ENCODE measurements around the gene PIK3IP1. TPM values are rescaled to one million over a fixed set of nuclear protein-coding genes. Genes with fewer than 3 reads are reported as not detected.

PIK3IP1 gene
- polyA plus RNA-seq, 1 donor from 2014 or later: 88.7 TPM

GRCh38 chr22:31278626-31279326, 13.5 kb downstream of the PIK3IP1 start:
- Mint-ChIP-seq H3K27me3 (no peaks in the 10 kb centered on the region), H3K4me3 (peak overlapping the region in 1 of 4 donors; percentile 43), H3K4me1 (peaks cover 0 to 8% (median 4%) of the 10 kb centered on the region in 3 donors), H3K27ac (peak overlapping the region; percentile 19 to 87 (median 63)), H3K36me3 (peaks cover 6% of the 10 kb centered on the region), H3K9me3 (no peaks in the 10 kb centered on the region)

- no peaks in the 10 kb centered on the region for H3K27me3 Mint-ChIP-seq
- H3K4me1 Mint-ChIP-seq: peaks cover 0 to 8% (median 4%) of the 10 kb centered on the region in 3 donors
- H3K4me3 Mint-ChIP-seq: peak overlapping the region in 1 of 4 donors; percentile 43
- H3K9me3 Mint-ChIP-seq: no peaks in the 10 kb centered on the region
- H3K36me3 Mint-ChIP-seq: peaks cover 6% of the 10 kb centered on the region
- peak overlapping the region; percentile 19 to 63 (median 63) for H3K27ac Mint-ChIP-seq
Measured at GRCh38 chr22:31278151-31278621, 14.1 kb downstream of the PIK3IP1 start.

GRCh38 chr22:31277741-31278140, 14.5 kb downstream of the PIK3IP1 start:
- Mint-ChIP-seq H3K9me3 (no peaks in the 10 kb centered on the region), H3K27me3 (no peaks in the 10 kb centered on the region), H3K36me3 (peaks cover 4% of the 10 kb centered on the region), H3K4me1 (peaks cover 0 to 8% (median 4%) of the 10 kb centered on the region in 3 donors), H3K4me3 (no peak overlapping the region), H3K27ac (peak overlapping the region; percentile 45 to 63 (median 51))

GRCh38 chr22:31276426-31277167, 15.7 kb downstream of the PIK3IP1 start:
- Mint-ChIP-seq H3K27me3 (no peaks in the 10 kb centered on the region), H3K36me3 (peaks cover 4% of the 10 kb centered on the region), H3K9me3 (no peaks in the 10 kb centered on the region), H3K27ac (no peak overlapping the region), H3K4me1 (peaks cover 0 to 6% (median 3%) of the 10 kb centered on the region in 3 donors), H3K4me3 (no peak overlapping the region)

GRCh38 chr22:31275576-31275975, 16.7 kb downstream of the PIK3IP1 start:
- no peaks in the 10 kb centered on the region for H3K9me3 Mint-ChIP-seq
- H3K36me3 Mint-ChIP-seq: peaks cover 4% of the 10 kb centered on the region
- H3K27ac Mint-ChIP-seq: peak overlapping the region in 1 of 3 donors; percentile 68
- peaks cover 0 to 6% (median 3%) of the 10 kb centered on the region in 3 donors for H3K4me1 Mint-ChIP-seq
- no peak overlapping the region for H3K4me3 Mint-ChIP-seq
- H3K27me3 Mint-ChIP-seq: no peaks in the 10 kb centered on the region

- Mint-ChIP-seq H3K27ac (peak overlapping the region in 2 of 3 donors; percentile 68 to 75), H3K4me3 (no peak overlapping the region), H3K27me3 (no peaks in the 10 kb centered on the region), H3K4me1 (peaks cover 0 to 3% (median 3%) of the 10 kb centered on the region in 3 donors), H3K9me3 (no peaks in the 10 kb centered on the region), H3K36me3 (peaks cover 2% of the 10 kb centered on the region)
Measured at GRCh38 chr22:31275018-31275417, 17.3 kb downstream of the PIK3IP1 start.

- Mint-ChIP-seq H3K27me3 (no peaks in the 10 kb centered on the region), H3K4me1 (peaks cover 0 to 3% (median 0%) of the 10 kb centered on the region in 3 donors), H3K4me3 (no peak overlapping the region)
Measured at GRCh38 chr22:31274017-31274416, 18.3 kb downstream of the PIK3IP1 start.

GRCh38 chr22:31272522-31273446, 19.5 kb downstream of the PIK3IP1 start:
- Mint-ChIP-seq H3K4me3 (no peak overlapping the region), H3K27ac (peak overlapping the region; percentile 16 to 64 (median 47)), H3K36me3 (peaks cover 2% of the 10 kb centered on the region), H3K4me1 (no peaks in the 10 kb centered on the region), H3K27me3 (no peaks in the 10 kb centered on the region), H3K9me3 (no peaks in the 10 kb centered on the region)

More at GRCh38 chr22:31274017-31274416, 18.3 kb downstream of the PIK3IP1 start:
- peaks cover 2% of the 10 kb centered on the region for H3K36me3 Mint-ChIP-seq
- H3K9me3 Mint-ChIP-seq: no peaks in the 10 kb centered on the region
- H3K27ac Mint-ChIP-seq: no peak overlapping the region

- peak overlapping the region in 2 of 3 donors; percentile 8 to 91 for H3K27ac Mint-ChIP-seq
- no peaks in the 10 kb centered on the region for H3K27me3 Mint-ChIP-seq
- no peaks in the 10 kb centered on the region for H3K4me1 Mint-ChIP-seq
- H3K9me3 Mint-ChIP-seq: no peaks in the 10 kb centered on the region
- H3K36me3 Mint-ChIP-seq: peaks cover 2% of the 10 kb centered on the region
- no peak overlapping the region for H3K4me3 Mint-ChIP-seq
Measured at GRCh38 chr22:31271485-31271884, 20.8 kb downstream of the PIK3IP1 start.

- Mint-ChIP-seq H3K4me3 (no peak overlapping the region), H3K4me1 (no peaks in the 10 kb centered on the region), H3K27ac (peak overlapping the region in 2 of 3 donors; percentile 8 to 91), H3K9me3 (no peaks in the 10 kb centered on the region), H3K36me3 (peaks cover 2% of the 10 kb centered on the region), H3K27me3 (no peaks in the 10 kb centered on the region)
Measured at GRCh38 chr22:31271026-31271425, 21.3 kb downstream of the PIK3IP1 start.

- no peaks in the 10 kb centered on the region for H3K4me1 Mint-ChIP-seq
- H3K36me3 Mint-ChIP-seq: peaks cover 2% of the 10 kb centered on the region
- no peak overlapping the region for H3K27ac Mint-ChIP-seq
- H3K27me3 Mint-ChIP-seq: no peaks in the 10 kb centered on the region
- no peaks in the 10 kb centered on the region for H3K9me3 Mint-ChIP-seq
- no peak overlapping the region for H3K4me3 Mint-ChIP-seq
Measured at GRCh38 chr22:31269892-31270579, 22.3 kb downstream of the PIK3IP1 start.

GRCh38 chr22:31268281-31268680, 24.0 kb downstream of the PIK3IP1 start:
- no peak overlapping the region for H3K4me3 Mint-ChIP-seq
- no peak overlapping the region for H3K27ac Mint-ChIP-seq
- H3K4me1 Mint-ChIP-seq: no peaks in the 10 kb centered on the region
- no peaks in the 10 kb centered on the region for H3K9me3 Mint-ChIP-seq
- peaks cover 2% of the 10 kb centered on the region for H3K36me3 Mint-ChIP-seq
- no peaks in the 10 kb centered on the region for H3K27me3 Mint-ChIP-seq

- H3K36me3 Mint-ChIP-seq: peaks cover 7% of the 10 kb centered on the region
- H3K4me3 Mint-ChIP-seq: no peak overlapping the region
- no peaks in the 10 kb centered on the region for H3K27me3 Mint-ChIP-seq
- no peaks in the 10 kb centered on the region for H3K9me3 Mint-ChIP-seq
- no peak overlapping the region for H3K27ac Mint-ChIP-seq
- no peaks in the 10 kb centered on the region for H3K4me1 Mint-ChIP-seq
Measured at GRCh38 chr22:31263896-31264640, 28.2 kb downstream of the PIK3IP1 start.

All from IgD-negative memory B cell (primary cell).